ENCODE results near the gene KCNAB2.

GRCh38 chr1:6043561-6043960 is 2.1 kb upstream of the KCNAB2 start:
- TF ChIP-seq CTCF (IDR thresholded peaks at IDR 0.05): no peak
- no peak for TF ChIP-seq POLR2A (IDR thresholded peaks at IDR 0.05)

Measured in Peyer's patch (tissue), 4 donors.